COLO829 (cell line): ENCODE measurements around the gene ZER1.
"Not testable (repeated sequence)": the region's sequence is repeated elsewhere in the genome, so short reads cannot be mapped to it uniquely, and the experiment has no call there.

ENCODE experiments used
- DNase-seq: peaks from one replicate; pipeline ENCODE4 v3.0.0; 2012; ENCODE audit warnings: low spot score

ZER1 gene

GRCh38 chr9:128771745-128772519 lies at the start of gene ZER1:
Gene ZER1, minus strand, starts transcription at chr9:128771927. Its CDS starts 16,362 bp downstream, at chr9:128755565.
- peak; percentile 98 for DNase-seq

GRCh38 chr9:128820665-128821583 lies 49.2 kb upstream of the ZER1 start:
- DNase-seq: no peak

GRCh38 chr9:128819716-128820664 lies 48.3 kb upstream of the ZER1 start:
- DNase-seq: no peak

- no peak for DNase-seq
Measured at GRCh38 chr9:128818839-128819715, 47.4 kb upstream of the ZER1 start.

DNA sequence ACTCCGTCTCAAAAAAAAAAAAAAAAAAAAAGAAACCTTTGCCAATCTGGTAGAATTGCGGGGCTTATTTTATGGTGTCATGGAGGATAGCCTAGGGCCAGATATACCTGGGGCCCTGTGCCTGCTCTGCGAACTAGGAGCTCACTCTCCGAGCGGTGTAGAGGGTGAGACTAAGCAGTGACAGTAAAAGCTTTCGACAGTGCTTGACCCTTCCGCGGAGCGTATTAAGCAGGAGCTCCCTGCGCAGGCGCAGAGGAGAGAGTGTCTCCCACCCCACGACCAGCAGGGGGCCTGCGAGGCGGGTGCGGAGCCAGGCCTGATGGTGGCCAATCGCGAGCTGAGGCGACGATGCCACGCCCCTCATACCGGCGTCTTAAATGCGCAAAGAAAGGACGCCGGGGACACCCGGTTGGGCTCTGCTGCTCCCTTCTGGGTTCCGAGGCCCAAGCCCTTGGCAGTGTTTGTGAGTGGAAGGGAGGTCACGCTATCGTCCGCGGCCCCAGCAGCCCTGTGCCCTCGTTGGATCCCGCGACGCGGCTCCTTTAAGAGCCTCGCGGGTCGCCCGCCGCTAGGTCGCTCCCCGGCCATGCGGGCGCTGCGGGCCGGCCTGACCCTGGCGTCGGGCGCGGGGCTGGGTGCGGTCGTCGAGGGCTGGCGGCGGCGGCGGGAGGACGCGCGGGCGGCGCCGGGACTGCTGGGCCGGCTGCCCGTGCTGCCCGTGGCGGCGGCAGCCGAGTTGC lies 46.5 kb upstream of the ZER1 start, which contains the start of gene ENDOG:
TSS of gene ENDOG (plus strand) at position 402 of the 740 bp plus-strand sequence. CDS start at position 587, 185 bp downstream.
- DNase-seq: peak; percentile 100

GRCh38 chr9:128810873-128811272 lies 39.1 kb upstream of the ZER1 start:
- DNase-seq: no peak

DNA sequence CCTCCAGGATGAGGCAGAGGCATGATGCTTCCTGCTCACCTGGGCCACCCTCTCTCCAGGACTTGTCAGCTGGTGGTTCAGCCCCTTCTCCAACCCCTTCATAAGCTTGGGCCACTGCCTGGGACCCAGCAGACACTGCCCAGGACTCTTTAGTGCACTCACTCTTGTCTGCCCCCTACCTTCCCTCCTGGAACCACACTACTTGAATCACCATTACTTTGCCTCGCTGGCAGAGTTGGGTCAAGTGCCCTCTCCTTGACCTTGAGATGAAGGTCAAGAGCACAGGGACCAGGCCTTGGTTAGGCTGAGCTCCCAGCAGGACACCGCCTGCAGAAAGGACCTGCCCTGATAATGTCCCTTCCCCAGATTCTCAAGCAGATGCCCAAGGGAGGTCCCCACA lies 38.1 kb upstream of the ZER1 start:
- DNase-seq: no peak

DNA sequence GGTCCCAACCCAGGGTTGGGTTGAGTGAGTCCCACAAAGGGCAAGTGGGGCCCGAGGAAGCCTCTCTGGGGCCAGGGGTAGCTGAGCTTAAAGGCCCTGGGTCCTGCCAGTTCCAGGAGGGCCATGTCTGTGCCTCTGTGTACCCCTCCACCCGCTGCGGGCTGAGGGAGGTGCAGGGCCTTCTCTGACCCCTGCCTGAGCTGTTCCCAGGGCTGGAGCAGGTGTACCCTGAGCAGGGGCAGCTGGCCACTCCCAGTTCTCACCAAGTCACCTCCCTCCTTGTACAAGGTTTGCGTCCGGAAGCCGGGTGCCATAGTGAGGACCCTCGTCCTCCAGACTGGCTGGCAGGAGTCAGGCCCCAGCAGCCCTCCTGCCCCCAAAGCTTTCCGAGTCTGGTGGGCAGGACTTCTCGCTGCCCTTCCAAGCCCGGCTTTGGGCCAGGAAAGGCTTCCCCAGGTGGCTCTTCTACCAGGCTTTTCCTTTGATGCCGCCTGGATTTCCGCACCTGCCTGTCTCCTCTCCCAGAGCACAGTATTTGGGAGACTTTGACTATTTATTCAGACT lies 37.4 kb upstream of the ZER1 start:
- no peak for DNase-seq

GRCh38 chr9:128808543-128808942 lies 36.8 kb upstream of the ZER1 start:
- DNase-seq: no peak

GRCh38 chr9:128807827-128808226 lies 36.1 kb upstream of the ZER1 start:
- DNase-seq: no peak

DNA sequence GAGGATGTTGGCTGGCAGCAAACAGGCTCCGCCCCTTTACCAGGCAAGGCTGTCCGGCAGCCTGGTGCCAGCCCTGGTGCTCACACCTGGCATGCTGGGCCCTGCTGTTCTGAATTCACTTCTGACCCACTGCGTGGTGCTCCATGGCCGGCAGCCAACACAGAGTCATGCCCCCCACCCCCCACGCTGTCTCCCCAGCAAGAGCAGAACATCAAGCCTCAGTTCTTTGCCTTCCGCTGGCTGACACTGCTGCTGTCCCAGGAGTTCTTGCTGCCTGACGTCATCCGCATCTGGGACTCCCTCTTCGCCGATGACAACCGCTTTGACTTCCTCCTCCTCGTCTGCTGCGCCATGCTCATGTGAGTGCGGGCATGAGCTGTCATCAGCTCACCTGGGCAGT lies 33.9 kb upstream of the ZER1 start:
- DNase-seq: no peak

- no peak for DNase-seq
Measured at GRCh38 chr9:128802482-128802881, 30.8 kb upstream of the ZER1 start.

GRCh38 chr9:128800061-128800460 lies 28.3 kb upstream of the ZER1 start:
- DNase-seq: no peak

- DNase-seq: no peak
Measured at GRCh38 chr9:128798896-128799295, 27.2 kb upstream of the ZER1 start.

DNA sequence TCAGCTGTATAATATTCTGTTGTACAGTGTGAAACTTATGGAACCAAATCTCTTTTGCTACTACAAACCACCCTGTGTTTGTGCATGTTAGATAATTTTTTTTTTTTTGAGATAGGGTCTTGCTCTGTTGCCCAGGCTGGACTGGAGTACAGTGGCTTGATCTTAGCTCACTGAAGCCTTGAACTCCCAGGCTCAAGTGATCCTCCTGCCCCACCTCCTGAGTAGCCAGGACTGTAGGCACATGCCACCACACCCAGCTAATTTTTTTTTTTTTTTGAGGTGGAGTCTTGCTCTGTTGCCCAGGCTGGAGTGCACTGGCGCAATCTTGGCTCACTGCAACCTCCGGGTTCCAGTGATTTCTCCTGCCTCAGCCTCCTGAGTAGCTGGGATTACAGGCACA lies 23.2 kb upstream of the ZER1 start:
- DNase-seq: not testable (repeated sequence)

DNA sequence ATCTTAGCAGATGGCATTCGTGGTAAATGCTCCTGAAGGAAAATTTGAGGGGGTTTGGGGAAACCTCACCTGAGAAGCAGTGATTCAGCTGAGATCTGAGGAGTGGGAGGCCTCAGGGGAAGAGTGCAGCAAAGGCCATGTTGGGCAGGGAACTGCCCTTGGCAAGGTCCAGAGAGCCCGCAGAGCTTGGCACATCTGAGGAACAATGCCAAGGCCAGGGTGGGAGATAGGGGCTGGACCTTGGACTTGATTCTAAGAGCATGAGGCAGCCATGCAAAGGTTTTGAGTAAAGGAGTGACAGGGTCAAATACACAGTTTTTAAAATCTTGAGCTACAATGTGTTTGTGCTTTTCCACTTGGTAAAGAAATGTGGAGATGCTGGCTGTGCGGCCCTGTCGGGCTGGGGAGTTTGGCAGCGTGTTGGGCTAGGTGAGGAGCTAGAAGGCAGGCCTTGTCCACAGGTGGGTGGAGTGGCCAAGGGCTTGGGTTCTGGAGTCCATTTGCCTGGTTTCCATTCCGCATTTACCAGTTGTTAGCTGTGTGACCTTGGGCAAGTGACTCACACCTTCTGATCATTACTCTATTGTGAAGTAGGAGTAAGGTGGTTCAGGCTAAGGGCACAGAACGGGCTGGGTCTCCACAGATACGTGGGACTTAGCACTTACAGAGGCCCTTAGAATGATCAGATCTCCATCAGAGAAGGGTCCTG lies 21.4 kb upstream of the ZER1 start:
- DNase-seq: no peak

GRCh38 chr9:128792134-128792533 lies 20.4 kb upstream of the ZER1 start:
- DNase-seq: no peak

GRCh38 chr9:128790536-128790935 lies 18.8 kb upstream of the ZER1 start:
- DNase-seq: no peak

DNA sequence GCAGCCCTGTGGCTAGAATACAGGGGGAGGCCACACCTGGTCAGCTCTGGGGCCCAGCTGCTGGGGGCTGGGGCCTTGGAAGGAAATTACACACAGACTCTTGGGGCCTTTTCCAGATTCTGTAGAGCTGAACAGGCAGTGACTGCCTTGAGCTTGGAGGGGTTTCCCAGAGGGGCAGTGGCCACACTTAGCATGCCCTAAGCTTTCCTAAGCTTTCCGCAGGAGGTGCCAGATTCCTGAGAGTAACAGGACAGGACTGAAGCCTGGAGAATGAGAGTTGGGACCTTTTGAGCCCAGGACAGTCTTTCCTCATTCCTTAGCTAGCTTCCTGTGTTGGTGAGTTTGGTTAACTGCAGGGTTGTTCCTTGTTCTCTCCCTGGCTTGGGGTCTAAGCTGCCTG lies 16.7 kb upstream of the ZER1 start:
- no peak for DNase-seq
